ENCODE data around the gene DCTN5. TPM values are rescaled to one million over a fixed set of nuclear protein-coding genes. Genes with fewer than 3 reads are reported as not detected.

DCTN5 gene
- total RNA-seq (2016; rRNA removed; fragmentation: Illumina TruSeq; extraction: Trizol), result 207 and 352 TPM in 2 replicates
- total RNA-seq (2016; cell fraction: cytosol; rRNA removed; fragmentation: Illumina TruSeq; extraction: Trizol; ENCODE audit: low read depth), result 20.5 and 23.4 TPM in 2 replicates
- 209 and 347 TPM in 2 replicates for total RNA-seq (2016; cell fraction: insoluble cytoplasmic fraction; rRNA removed; fragmentation: Illumina TruSeq; extraction: Trizol)
- 72.8 and 82.2 TPM in 2 replicates for total RNA-seq (2016; cell fraction: membrane; rRNA removed; fragmentation: Illumina TruSeq; extraction: Trizol)
- total RNA-seq (2016; cell fraction: nucleus; rRNA removed; fragmentation: Illumina TruSeq; extraction: Trizol), result 132 and 133 TPM in 2 replicates
- 104 and 105 TPM in 2 replicates for polyA plus RNA-seq (2011; rRNA removed)
- 63.7 and 85.8 TPM in 2 replicates for polyA plus RNA-seq (2011; cell fraction: cytosol; rRNA removed)
- polyA plus RNA-seq (2011; cell fraction: nucleus; rRNA removed), result 63.0 and 74.7 TPM in 2 replicates
- 94.7 and 110 TPM in 2 replicates for polyA plus RNA-seq (2012)
- 19.7 and 22.2 TPM in 2 replicates for polyA plus RNA-seq (2016; cell fraction: cytosol; fragmentation: Illumina TruSeq; extraction: Trizol; ENCODE audit: low read depth)
- 226 and 246 TPM in 2 replicates for polyA plus RNA-seq (2016; cell fraction: insoluble cytoplasmic fraction; fragmentation: Illumina TruSeq; extraction: Trizol; ENCODE audit: low read depth)
- 43.6 and 49.0 TPM in 2 replicates for polyA plus RNA-seq (2016; cell fraction: membrane; fragmentation: Illumina TruSeq; extraction: Trizol; ENCODE audit: low read depth)
- 155 and 179 TPM in 2 replicates for polyA plus RNA-seq (2016; cell fraction: nucleus; fragmentation: Illumina TruSeq; extraction: Trizol; ENCODE audit: insufficient read depth, low read depth)
- polyA minus RNA-seq (2011; rRNA and poly(A)+ RNA removed; ENCODE audit: low replicate concordance), result 138 and 162 TPM in 2 replicates
- polyA minus RNA-seq (2011; cell fraction: cytosol; rRNA and poly(A)+ RNA removed), result 44.3 and 44.4 TPM in 2 replicates
- 115 and 133 TPM in 2 replicates for polyA minus RNA-seq (2011; cell fraction: nucleus; rRNA and poly(A)+ RNA removed)
- Bru-seq, nascent RNA, result percentile 94 among the genes with signal in this experiment
- BruChase-seq, experiment 1, labeled RNA remaining after a 6-hour chase, result percentile 96 among the genes with signal in this experiment
- BruChase-seq, experiment 2, labeled RNA remaining after a 2-hour chase, result percentile 96 among the genes with signal in this experiment
- long read RNA-seq, experiment 1, full-length matches to known transcripts, result 94 of 106 reads
- long read RNA-seq, experiment 1, partial matches to known transcripts, result 2 of 106 reads
- long read RNA-seq, experiment 1, other reads (novel, unspliced or antisense), result 10 of 106 reads
- long read RNA-seq, experiment 2, full-length matches to known transcripts, result 178 of 260 reads
- long read RNA-seq, experiment 2, partial matches to known transcripts, result 16 of 260 reads
- long read RNA-seq, experiment 2, other reads (novel, unspliced or antisense), result 66 of 260 reads

DNA sequence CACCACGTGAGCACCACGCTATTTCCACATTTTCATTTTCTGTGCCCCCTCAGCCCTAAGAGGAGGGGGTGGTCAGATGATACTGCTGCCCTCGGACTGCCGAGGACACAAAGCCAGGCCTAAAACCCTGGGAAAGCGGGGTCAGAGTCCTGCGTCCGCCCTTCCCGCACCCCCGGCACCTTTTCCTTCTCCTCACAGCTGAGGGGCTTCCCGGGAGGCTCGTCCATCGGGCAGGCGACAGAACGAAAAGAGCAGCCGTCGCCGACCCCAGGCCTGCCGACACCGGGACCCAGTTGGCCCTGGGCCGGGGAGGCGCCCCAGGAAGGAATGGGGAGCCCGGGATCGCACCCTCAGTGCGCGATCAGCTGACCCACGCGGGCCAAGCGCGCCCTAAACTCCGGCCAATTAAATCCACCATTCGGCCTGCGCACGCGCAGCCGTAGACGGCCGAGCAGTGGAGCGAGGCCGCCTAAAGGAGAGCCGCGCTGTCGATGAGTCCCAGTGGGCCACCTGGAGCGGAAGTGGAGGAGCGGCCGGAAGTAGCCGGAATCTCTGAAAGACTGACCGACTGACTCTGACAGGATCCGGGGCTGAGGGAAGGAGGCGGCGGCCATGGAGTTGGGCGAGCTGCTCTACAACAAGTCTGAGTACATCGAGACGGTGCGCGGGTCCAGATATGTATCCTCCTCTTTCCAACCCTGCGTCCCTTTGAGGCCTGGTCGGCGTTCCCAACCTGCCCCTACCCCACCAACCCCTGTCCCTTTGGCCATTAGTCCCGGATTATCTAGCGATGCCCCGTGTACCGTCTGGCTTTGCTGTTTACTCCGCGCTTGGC is at the start of gene DCTN5, which contains the start of gene PALB2:
DCTN5 (plus strand) TSS at position 536 of the 835 bp plus-strand sequence; CDS start at position 613, 77 bp downstream.
PALB2 (minus strand) TSS at position 380 of the 835 bp plus-strand sequence; CDS start at position 227, 153 bp downstream.
- Histone ChIP-seq H3K9ac (ENCODE audit: insufficient read depth, low read depth, low read length) (peak within 1 kb of the TSS; percentile 94), H3K36me3 (replicated peaks in 1 of 2; ENCODE audit: control insufficient read depth in 1 of 2, insufficient read depth in 2 of 2, low read length in 2 of 2) (peaks cover 9 to 22% of the 10 kb centered on the region in 2 experiments), H3K27ac (ENCODE audit: extremely low read length, insufficient read depth, low read length) (peak within 1 kb of the TSS; percentile 89), H4K20me1 (ENCODE audit: insufficient read depth, low read length) (peaks cover 7% of the 10 kb centered on the region; the same call in 1 of the 2 replicates), H3K4me2 (ENCODE audit: low read depth, low read length) (peak within 1 kb of the TSS; percentile 96), H2AFZ (ENCODE audit: low read length) (peak within 1 kb of the TSS; percentile 57), H3K79me2 (ENCODE audit: insufficient read depth, low read length) (peaks cover 54% of the 10 kb centered on the region), H3K4me1 (ENCODE audit: insufficient read depth, low read length) (peaks cover 34% of the 10 kb centered on the region), H3K27me3 (ENCODE audit: control insufficient read depth in 1 of 2, insufficient read depth in 2 of 2, low read length in 2 of 2) (no peaks in the 10 kb centered on the region; a peak in 1 of 5 replicates), H3K4me3 (replicated peaks in 1 of 3; ENCODE audit: insufficient read depth in 1 of 3, low read depth in 2 of 3, low read length in 3 of 3) (peak within 1 kb of the TSS; percentile 91 to 97 (median 97)), H3K9me3 (ENCODE audit: low read length) (no peaks in the 10 kb centered on the region)
- DNase-seq (ENCODE audit: low spot score) (peak; percentile 98), FAIRE-seq (peak; percentile 4), ATAC-seq (peak; percentile 98)
- in situ Hi-C loops (cut with HindIII; ENCODE audit: extremely low pct_ligation_motif_present, low pct_unique_long_range_greater_than_20kb), result no loop called here
- ChIA-PET CTCF (ENCODE audit: low intra/inter-chr PET ratio, low total read pairs) (no interaction called here), POLR2A (interaction anchor here (0.8 to 2.7 kb wide), 12 partner anchors 8 to 103 kb away, joined by 3 to 20 read pairs (median 8); partner anchors contain the start of genes EARS2, NDUFAB1, PLK1 and UBFD1)
- no TSS peak for BruUV-seq (replicated peaks)
- WGBS (ENCODE audit: low lambda C conversion rate), result under 1% methylated on average over 64 of the region's 64 CpGs
- intact Hi-C loops (cut with micrococcal nuclease; ENCODE audit: unreplicated experiment), result loop anchor here (1.0 to 5.0 kb wide), 4 partner anchors 38 to 86 kb away; partner anchors contain the start of genes EARS2, NDUFAB1, PLK1 and UBFD1
- TF ChIP-seq ZNF550 (CRISPR knock-in tag; IDR thresholded peaks at IDR 0.05; ENCODE audit: borderline replicate concordance) (no peak), ZNF121 (CRISPR knock-in tag; IDR thresholded peaks at IDR 0.05) (no peak; the same call in 1 of the 2 replicates), ZNF746 (CRISPR knock-in tag; IDR thresholded peaks at IDR 0.05) (peak; percentile 95), YEATS4 (CRISPR knock-in tag; IDR thresholded peaks at IDR 0.05; ENCODE audit: borderline replicate concordance) (peak; percentile 98), SMYD3 (CRISPR knock-in tag; IDR thresholded peaks at IDR 0.05) (peak; percentile 97), KLF15 (CRISPR knock-in tag; IDR thresholded peaks at IDR 0.05; ENCODE audit: borderline replicate concordance) (peak; percentile 88), SP1 (IDR thresholded peaks at IDR 0.05) (no peak), SP1 (CRISPR knock-in tag; IDR thresholded peaks at IDR 0.05) (peak; percentile 77), NCOA2 (CRISPR knock-in tag; IDR thresholded peaks at IDR 0.05) (peak; percentile 37; the same call in 1 of the 2 replicates), THAP7 (CRISPR knock-in tag; IDR thresholded peaks at IDR 0.05) (peak; percentile 81), ZNF740 (CRISPR knock-in tag; IDR thresholded peaks at IDR 0.05) (no peak; the same call in 1 of the 2 replicates), HMG20B (CRISPR knock-in tag; conservative IDR thresholded peaks at IDR 0.05) (peak; percentile 88), U2AF1 (optimal IDR thresholded peaks at IDR 0.05; ENCODE audit: low read depth, low read length) (peak; percentile 92), NKX3-1 (CRISPR knock-in tag; IDR thresholded peaks at IDR 0.05) (peak; percentile 98), NFKB2 (CRISPR knock-in tag; IDR thresholded peaks at IDR 0.05; ENCODE audit: borderline replicate concordance) (peak; percentile 99)
- TF ChIP-seq, protein P1, sequence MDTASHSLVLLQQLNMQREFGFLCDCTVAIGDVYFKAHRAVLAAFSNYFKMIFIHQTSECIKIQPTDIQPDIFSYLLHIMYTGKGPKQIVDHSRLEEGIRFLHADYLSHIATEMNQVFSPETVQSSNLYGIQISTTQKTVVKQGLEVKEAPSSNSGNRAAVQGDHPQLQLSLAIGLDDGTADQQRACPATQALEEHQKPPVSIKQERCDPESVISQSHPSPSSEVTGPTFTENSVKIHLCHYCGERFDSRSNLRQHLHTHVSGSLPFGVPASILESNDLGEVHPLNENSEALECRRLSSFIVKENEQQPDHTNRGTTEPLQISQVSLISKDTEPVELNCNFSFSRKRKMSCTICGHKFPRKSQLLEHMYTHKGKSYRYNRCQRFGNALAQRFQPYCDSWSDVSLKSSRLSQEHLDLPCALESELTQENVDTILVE (CRISPR knock-in tag; IDR thresholded peaks at IDR 0.05), result peak; percentile 68; the same call in 1 of the 2 replicates
